Measurements from ENCODE around the gene TOGARAM2.

DNA sequence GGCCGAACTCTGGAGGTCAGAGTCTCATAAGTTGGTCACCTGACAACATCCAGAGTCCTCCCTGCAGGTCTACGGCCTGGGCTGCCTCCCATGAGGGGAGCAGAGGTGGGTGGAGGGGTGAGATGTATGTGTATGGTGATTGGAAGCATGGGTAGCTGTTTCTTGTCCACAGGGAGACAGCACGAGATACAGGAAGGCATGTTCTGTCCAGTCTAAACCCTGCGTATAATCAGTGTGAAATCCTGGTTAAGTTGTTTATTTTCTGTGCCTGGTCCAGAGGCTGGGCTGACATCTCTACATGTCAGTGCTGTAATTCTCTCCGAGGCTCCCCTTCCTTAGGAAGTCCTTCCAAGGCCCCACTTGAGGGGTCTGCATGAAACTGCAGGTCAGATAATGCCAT, 8.9 kb downstream of the TOGARAM2 start:
- TF ChIP-seq, protein P1, sequence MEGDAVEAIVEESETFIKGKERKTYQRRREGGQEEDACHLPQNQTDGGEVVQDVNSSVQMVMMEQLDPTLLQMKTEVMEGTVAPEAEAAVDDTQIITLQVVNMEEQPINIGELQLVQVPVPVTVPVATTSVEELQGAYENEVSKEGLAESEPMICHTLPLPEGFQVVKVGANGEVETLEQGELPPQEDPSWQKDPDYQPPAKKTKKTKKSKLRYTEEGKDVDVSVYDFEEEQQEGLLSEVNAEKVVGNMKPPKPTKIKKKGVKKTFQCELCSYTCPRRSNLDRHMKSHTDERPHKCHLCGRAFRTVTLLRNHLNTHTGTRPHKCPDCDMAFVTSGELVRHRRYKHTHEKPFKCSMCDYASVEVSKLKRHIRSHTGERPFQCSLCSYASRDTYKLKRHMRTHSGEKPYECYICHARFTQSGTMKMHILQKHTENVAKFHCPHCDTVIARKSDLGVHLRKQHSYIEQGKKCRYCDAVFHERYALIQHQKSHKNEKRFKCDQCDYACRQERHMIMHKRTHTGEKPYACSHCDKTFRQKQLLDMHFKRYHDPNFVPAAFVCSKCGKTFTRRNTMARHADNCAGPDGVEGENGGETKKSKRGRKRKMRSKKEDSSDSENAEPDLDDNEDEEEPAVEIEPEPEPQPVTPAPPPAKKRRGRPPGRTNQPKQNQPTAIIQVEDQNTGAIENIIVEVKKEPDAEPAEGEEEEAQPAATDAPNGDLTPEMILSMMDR (conservative IDR thresholded peaks at IDR 0.05; ENCODE audit: low read length) = no peak
- no peak for TF ChIP-seq EZH2phosphoT487 (IDR thresholded peaks at IDR 0.05; ENCODE audit: borderline replicate concordance, low read depth, low read length)

Measured in OCI-LY7 (cell line).